NB4 (cell line): ENCODE measurements around the gene PHKB.

Source experiments
- CTCF ChIP-seq: IDR thresholded peaks from one replicate; pipeline ENCODE4 v1.5.1; 2012; ENCODE audit warnings: low read depth, low read length
- MAX ChIP-seq: IDR thresholded peaks from 2 replicates; pipeline ENCODE4 v1.6.1; 2011; ENCODE audit warnings: low read depth, low read length
- MYC ChIP-seq: IDR thresholded peaks from 2 replicates; pipeline ENCODE4 v1.6.1; 2011; ENCODE audit warnings: low read depth, low read length
- POLR2A ChIP-seq: IDR thresholded peaks from 2 replicates; pipeline ENCODE4 v1.6.1; 2011; ENCODE audit warnings: mild to moderate bottlenecking; ENCODE audit not compliant: insufficient read length; ENCODE audit errors: extremely low read depth

GRCh38 chr16:47511882-47512281 is 50.8 kb downstream of the PHKB start:
- TF ChIP-seq CTCF (no peak), POLR2A (no peak), MAX (no peak), MYC (no peak)
